Activated B cell treated with CpG ODN at 0.5 μM for 24 hours (primary cell): Measurements from ENCODE around the gene TREML4. TPM values are rescaled to one million over a fixed set of nuclear protein-coding genes. Genes with fewer than 3 reads are reported as not detected.
A peak's percentile ranks its signal among the peaks of the same experiment; 100 is the strongest.

Experiments used
- ATAC-seq: fragments of 200-7000 bp; cut with Tn5 transposase; one replicate; pipeline ENCODE4 v1.10.0; 2021; ENCODE audit warnings: low read depth, mild to moderate bottlenecking, moderate library complexity
- CTCF ChIA-PET: fragments of 350-600 bp; sonication (Branson Sonifier 250); formaldehyde crosslinking; loops from one replicate; lab custom pipeline; 2021; ENCODE audit warnings: antibody characterized with exemption; lab: Charles Lee
- POLR2A ChIA-PET: fragments of 350-600 bp; sonication (Branson Sonifier 250); formaldehyde crosslinking; loops from one replicate; lab custom pipeline; 2021; ENCODE audit warnings: antibody characterized with exemption; lab: Charles Lee
- DNase-seq: peaks from one replicate; pipeline ENCODE4 v3.0.0; 2022
- H3K27ac Mint-ChIP-seq: one replicate; pipeline ENCODE4 v1.8.0; 2020; ENCODE audit warnings: mixed read lengths
- H3K27me3 Mint-ChIP-seq: one replicate; pipeline ENCODE4 v1.8.0; 2021; ENCODE audit warnings: mixed read lengths
- H3K36me3 Mint-ChIP-seq: one replicate; pipeline ENCODE4 v1.8.0; 2021; ENCODE audit warnings: low read depth, mixed read lengths
- H3K4me1 Mint-ChIP-seq: one replicate; pipeline ENCODE4 v1.8.0; 2021; ENCODE audit warnings: mixed read lengths
- H3K4me3 Mint-ChIP-seq: one replicate; pipeline ENCODE4 v1.8.0; 2020; ENCODE audit warnings: mild to moderate bottlenecking, mixed read lengths
- H3K9me3 Mint-ChIP-seq: one replicate; pipeline ENCODE4 v1.8.0; 2020; ENCODE audit warnings: mixed read lengths
- CTCF ChIP-seq: fragments of 200-600 bp; IDR thresholded peaks from one replicate; pipeline ENCODE4 v1.8.0; 2022; ENCODE audit warnings: antibody characterized with exemption, mild to moderate bottlenecking
- intact Hi-C: fragments of 100-400 bp; cut with micrococcal nuclease; formaldehyde crosslinking; loops from one replicate; pipeline ENCODE4 v1.15.1; 2024
- total RNA-seq: library from RNA; stranded (reverse); gene quantifications from 2 replicates; pipeline ENCODE4 v1.2.3, GENCODE V29; 2022

The TREML4 gene
- total RNA-seq, 1 donor from 2014 or later = not detected

GRCh38 chr6:41204156-41204555 is 24.0 kb upstream of the TREML4 start:
- TF ChIP-seq CTCF = no peak
- ATAC-seq (no peak), DNase-seq (no peak)
- peaks cover 74% of the 10 kb centered on the region for H3K4me1 Mint-ChIP-seq
- H3K27me3 Mint-ChIP-seq = no peaks in the 10 kb centered on the region
- ChIA-PET CTCF (interaction anchor here (0.9 kb wide), 1 partner anchor 103 kb away, joined by 3 read pairs; no protein-coding TSS in a partner anchor), POLR2A (interaction anchor here (0.7 kb wide), 1 partner anchor 528 kb away, joined by 3 read pairs; no protein-coding TSS in a partner anchor)
- H3K9me3 Mint-ChIP-seq = peaks cover 4% of the 10 kb centered on the region
- H3K4me3 Mint-ChIP-seq = no peak overlapping the region
- peaks cover 2% of the 10 kb centered on the region for H3K36me3 Mint-ChIP-seq
- intact Hi-C loops = no loop called here
- peak overlapping the region; percentile 50 for H3K27ac Mint-ChIP-seq

GRCh38 chr6:41208439-41209106 is 19.6 kb upstream of the TREML4 start:
- Mint-ChIP-seq H3K4me1 (peaks cover 52% of the 10 kb centered on the region), H3K36me3 (peaks cover 2% of the 10 kb centered on the region), H3K9me3 (peaks cover 4% of the 10 kb centered on the region), H3K27me3 (no peaks in the 10 kb centered on the region), H3K27ac (peak overlapping the region; percentile 94), H3K4me3 (peak overlapping the region; percentile 74)
- CTCF ChIA-PET = no interaction called here
- ATAC-seq = peak; percentile 76
- intact Hi-C loops = no loop called here
- no peak for TF ChIP-seq CTCF
- DNase-seq = no peak
- POLR2A ChIA-PET = no interaction called here

GRCh38 chr6:41209547-41210320 is 18.4 kb upstream of the TREML4 start:
- H3K27ac Mint-ChIP-seq = peak overlapping the region; percentile 94

GRCh38 chr6:41214559-41215238 is 13.4 kb upstream of the TREML4 start:
- Mint-ChIP-seq H3K4me3 (no peak overlapping the region), H3K36me3 (peaks cover 5% of the 10 kb centered on the region), H3K4me1 (peaks cover 16% of the 10 kb centered on the region), H3K27ac (no peak overlapping the region), H3K9me3 (peaks cover 16% of the 10 kb centered on the region), H3K27me3 (no peaks in the 10 kb centered on the region)
- ATAC-seq = no peak
- no peak for DNase-seq
- CTCF ChIA-PET = no interaction called here
- no peak for TF ChIP-seq CTCF
- POLR2A ChIA-PET = no interaction called here
- intact Hi-C loops = no loop called here

More at GRCh38 chr6:41209547-41210320, 18.4 kb upstream of the TREML4 start:
- Mint-ChIP-seq H3K4me3 (peak overlapping the region; percentile 74), H3K27me3 (no peaks in the 10 kb centered on the region), H3K4me1 (peaks cover 47% of the 10 kb centered on the region), H3K36me3 (peaks cover 6% of the 10 kb centered on the region), H3K9me3 (peaks cover 14% of the 10 kb centered on the region)
- ChIA-PET CTCF (no interaction called here), POLR2A (interaction anchor here (0.6 kb wide), 1 partner anchor 10 kb away, joined by 3 read pairs; no protein-coding TSS in a partner anchor)
- ATAC-seq (no peak), DNase-seq (no peak)
- intact Hi-C loops = no loop called here
- no peak for TF ChIP-seq CTCF
